Measurements from ENCODE around the gene MRGPRG.

MRGPRG gene

GRCh38 chr11:3222941-3223915 lies 4.6 kb upstream of the MRGPRG start:
- TF ChIP-seq ZFX (IDR thresholded peaks at IDR 0.05): no peak
- no peak for TF ChIP-seq CTCF (conservative IDR thresholded peaks at IDR 0.05)
- H3K27ac ChIP-seq: no peak overlapping the region

- TF ChIP-seq CTCF (conservative IDR thresholded peaks at IDR 0.05) (no peak), ZFX (IDR thresholded peaks at IDR 0.05) (no peak)
- no peak overlapping the region for H3K27ac ChIP-seq
Observed at GRCh38 chr11:3222003-3222855, 3.6 kb upstream of the MRGPRG start.

GRCh38 chr11:3221408-3222002 lies 2.9 kb upstream of the MRGPRG start:
- H3K27ac ChIP-seq: no peak overlapping the region
- TF ChIP-seq ZFX (IDR thresholded peaks at IDR 0.05) (no peak), CTCF (conservative IDR thresholded peaks at IDR 0.05) (no peak)

GRCh38 chr11:3220521-3221407 lies 2.2 kb upstream of the MRGPRG start:
- no peak for TF ChIP-seq ZFX (IDR thresholded peaks at IDR 0.05)
- TF ChIP-seq CTCF (conservative IDR thresholded peaks at IDR 0.05): no peak
- H3K27ac ChIP-seq: no peak overlapping the region

GRCh38 chr11:3220101-3220500 lies 1.5 kb upstream of the MRGPRG start:
- TF ChIP-seq CTCF (conservative IDR thresholded peaks at IDR 0.05): no peak
- no peak for TF ChIP-seq ZFX (IDR thresholded peaks at IDR 0.05)
- no peak overlapping the region for H3K27ac ChIP-seq

GRCh38 chr11:3219281-3219892 lies 774 bp upstream of the MRGPRG start:
- no peak overlapping the region for H3K27ac ChIP-seq
- TF ChIP-seq ZFX (IDR thresholded peaks at IDR 0.05) (no peak), CTCF (conservative IDR thresholded peaks at IDR 0.05) (no peak)

Data from C4-2B (cell line).